GM19238 (cell line): ENCODE results near the gene HBS1L.

Experiments used
- DNase-seq: peaks from one replicate; pipeline ENCODE4 v3.0.0; 2011; ENCODE audit warnings: low spot score; ENCODE audit not compliant: insufficient read length

Gene HBS1L

DNA sequence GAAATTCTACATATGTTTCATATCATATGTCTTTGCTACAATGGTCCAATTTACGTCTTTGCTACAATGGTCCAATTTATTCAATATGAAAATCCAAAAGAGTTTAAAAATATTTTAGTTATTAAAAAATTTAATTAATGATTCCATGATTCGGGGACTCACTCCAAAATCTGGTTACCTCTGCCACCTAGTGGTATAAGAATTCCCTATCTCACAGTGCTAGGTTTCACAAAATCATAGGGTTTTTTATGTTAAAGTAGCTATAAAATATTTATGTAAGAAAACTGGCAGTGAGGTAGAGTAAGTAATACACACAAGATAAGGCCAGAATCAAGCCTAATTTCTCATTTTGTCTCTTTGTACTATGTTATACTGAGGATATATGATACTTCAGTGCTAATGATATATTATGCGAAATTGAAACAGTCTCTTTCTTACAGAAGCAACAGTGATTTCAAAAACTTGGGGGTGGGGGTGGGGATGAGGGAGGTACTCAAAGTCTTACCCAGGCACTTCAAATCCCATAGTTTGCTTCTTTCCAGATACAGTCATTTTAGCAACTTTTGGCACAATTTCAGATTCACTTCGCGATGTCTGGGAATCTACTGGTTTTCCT, 52.3 kb downstream of the HBS1L start:
- no peak for DNase-seq

- no peak for DNase-seq
Observed at GRCh38 chr6:134999107-134999506, 55.5 kb downstream of the HBS1L start.

DNA sequence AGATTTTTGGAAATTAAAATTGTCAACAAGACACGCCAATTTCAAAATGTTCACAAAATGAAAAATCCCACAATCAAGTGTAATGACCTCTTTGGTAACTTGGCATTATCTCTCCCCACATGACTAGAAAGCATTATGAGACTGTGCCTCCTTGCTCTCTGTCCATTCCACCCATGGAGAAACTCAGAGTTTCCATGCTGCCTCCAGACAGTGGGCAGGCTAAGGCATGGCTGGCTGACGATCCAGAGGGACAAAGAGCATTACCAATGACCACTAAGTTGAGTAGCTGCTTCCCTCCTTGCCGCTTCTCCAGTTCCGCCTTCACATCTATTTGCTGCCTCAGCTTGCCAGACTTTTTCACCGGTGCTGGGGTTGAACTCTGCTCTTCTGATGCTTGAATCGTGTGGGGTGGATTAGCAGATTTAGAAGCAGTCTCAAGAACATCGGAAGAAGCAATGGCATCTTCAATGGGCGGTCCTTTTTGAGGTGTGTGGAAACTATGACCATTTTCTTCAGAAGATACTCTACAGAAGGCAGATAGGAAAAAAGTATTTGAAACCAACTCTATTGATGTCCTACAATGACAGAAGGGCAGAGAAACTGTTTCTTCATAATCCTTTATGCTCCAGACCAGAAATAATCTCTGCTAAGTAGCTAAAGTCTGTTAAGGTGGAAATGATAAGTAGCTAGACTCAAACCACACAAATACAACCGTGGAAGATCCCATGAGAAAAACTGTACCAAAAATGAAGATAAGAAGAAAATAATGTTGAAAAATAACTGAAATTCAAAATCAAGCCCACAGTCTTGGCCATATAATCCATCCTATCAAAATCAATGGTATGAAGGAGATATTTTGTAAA, 57.3 kb downstream of the HBS1L start:
- no peak for DNase-seq

- DNase-seq = no peak
Observed at GRCh38 chr6:134995536-134995935, 59.1 kb downstream of the HBS1L start.

DNA sequence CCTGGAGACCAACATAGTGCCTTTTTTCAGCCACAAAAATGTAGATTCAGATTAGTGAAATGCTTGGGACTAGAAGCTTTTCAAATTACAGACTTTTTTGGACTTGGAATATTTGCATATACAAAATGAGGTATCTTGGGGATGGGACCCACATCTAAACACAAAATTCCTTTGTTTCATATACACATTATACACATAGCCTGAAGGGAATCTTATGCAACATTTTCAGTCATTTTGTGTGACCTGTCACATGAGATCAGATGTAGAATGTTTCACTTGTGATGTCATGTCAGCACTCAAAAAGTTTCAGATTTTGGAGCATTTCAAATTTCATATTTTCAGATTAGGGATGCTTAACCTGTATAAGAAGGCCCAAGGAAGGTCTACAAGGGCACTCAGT, 60.2 kb downstream of the HBS1L start:
- DNase-seq = no peak

DNA sequence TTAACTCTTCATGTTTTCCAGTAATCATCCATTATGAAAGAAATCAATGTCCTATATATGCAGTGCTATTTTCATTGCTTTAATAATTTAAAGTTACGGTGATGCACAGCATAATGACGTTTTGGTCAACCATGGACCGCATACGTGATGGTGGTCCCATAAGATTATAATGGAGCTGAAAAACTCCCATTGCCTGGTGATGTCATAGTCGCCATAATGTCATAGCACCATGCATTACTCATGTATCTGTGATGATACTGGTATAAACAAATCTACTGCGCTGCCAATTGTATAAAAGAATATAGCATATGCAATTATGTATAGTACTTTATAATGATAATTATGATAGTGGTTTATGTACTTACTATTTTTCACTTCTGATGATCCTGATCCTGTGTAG, 62.5 kb downstream of the HBS1L start:
- DNase-seq = no peak

DNA sequence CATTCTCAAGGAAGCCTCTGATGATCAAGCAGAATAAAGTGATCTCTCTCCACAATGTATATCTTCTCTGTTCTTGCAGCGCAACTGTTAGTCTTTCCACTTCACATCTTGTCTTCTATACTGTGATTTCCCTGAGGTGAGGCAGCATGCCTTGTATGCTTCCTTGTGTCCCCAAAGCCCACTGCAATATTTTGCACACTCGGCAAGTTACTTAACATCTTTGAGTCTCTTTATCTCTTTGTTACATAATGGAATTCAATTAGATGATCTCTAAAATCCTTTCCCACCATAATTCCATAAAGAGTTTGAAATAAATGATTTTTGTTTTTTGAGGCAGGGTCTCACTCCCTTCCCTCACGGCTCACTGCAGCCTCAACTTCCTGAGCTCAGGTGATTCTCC, 64.4 kb downstream of the HBS1L start:
- DNase-seq = no peak

DNA sequence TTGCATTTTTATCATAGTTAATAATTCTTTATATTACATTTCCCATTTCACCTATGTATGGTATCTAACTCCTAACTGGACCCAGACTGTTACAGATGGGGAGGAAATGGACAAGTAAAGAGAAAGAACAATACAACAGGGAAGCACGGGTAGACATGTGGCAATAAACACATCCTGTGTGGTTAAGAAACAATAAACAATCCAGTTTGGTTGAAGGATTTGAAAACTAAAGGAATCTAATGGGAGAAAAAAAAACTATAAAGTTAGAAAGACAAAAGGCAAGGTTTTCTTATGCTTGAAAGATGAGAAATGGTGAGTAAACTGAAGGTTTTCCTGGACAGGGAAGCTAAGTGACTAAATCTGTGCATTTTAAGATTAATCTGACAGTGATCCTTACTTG, 69.8 kb downstream of the HBS1L start:
- no peak for DNase-seq

GRCh38 chr6:134983823-134984222, 70.8 kb downstream of the HBS1L start:
- no peak for DNase-seq

- no peak for DNase-seq
Observed at GRCh38 chr6:134982161-134982560, 72.5 kb downstream of the HBS1L start.

GRCh38 chr6:134980846-134981245, 73.8 kb downstream of the HBS1L start:
- DNase-seq = no peak

DNA sequence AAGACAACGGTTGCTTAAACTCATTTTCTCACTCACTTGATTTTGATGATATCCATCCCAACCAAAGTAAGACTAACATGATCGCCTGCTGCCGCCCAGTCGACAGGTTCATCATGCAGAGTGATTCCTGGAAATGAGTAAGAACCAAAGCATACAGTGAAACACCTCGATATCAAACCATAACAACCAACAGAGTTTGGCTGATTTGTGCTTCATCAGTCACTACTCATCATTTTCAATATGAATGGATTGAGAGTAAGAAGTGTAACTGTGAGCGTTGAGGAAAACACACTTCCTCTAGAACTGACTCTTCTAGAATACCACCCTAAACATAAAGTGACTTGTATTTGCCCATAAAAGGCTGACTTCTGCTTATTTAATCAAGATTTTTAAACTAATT, 75.5 kb downstream of the HBS1L start:
- no peak for DNase-seq

GRCh38 chr6:134974370-134974769, 80.3 kb downstream of the HBS1L start:
- DNase-seq = no peak

DNA sequence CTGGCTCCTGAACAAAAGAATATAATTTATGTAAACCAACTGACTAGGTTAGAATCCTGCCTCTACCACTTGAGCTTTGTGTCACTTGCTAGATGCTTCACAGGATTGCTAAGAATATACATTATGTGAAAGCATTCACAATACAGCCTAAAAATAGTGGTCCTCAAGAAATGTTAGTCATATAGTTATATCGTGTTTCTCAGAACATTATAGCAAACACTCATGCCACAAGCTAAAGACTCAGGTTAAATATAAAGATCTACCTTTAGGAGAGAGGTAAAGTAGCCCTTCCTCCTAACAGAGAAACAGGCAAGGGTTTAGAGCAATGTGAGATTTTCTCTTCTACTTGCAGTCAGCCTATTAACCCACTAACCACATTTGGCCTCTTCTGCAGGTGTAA, 86.9 kb downstream of the HBS1L start:
- no peak for DNase-seq

GRCh38 chr6:134964451-134965203, 90.0 kb downstream of the HBS1L start:
- no peak for DNase-seq

DNA sequence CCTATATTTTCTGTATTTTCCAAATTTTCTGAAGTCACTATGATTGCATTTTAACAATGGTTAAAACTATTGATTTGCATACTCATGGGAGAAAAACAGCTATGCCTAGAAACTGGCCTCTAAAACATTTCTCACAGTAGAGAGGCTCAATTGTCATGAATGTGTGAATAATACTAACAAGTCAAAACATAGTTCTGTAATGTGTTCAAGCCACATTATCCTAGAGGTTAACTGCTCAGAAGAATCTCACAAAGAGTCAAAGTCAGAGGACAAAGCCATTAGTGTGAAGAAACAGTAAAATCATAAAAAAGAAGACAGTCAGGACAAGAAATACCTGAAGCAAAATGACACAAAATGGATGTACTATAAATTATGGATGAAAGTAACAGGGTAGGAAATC, 92.2 kb downstream of the HBS1L start:
- DNase-seq = no peak

DNA sequence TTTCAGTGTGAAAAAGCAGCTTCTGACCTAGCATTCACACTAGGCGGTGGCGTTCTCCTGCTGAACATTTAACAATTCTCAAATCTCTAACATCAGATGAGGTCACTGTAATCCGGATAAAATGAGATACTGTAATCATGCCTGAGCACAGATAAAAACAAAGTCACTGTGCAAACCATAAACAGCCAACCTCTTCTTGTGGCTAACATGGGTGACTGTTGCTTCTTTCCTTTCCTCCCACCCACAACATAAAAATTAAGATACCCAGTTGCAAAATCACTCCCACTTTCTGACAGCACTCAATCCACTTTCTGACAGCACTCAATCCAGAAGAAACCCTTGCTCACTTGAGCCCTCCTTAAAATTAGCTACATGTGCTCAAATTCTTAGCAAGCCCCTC, 93.3 kb downstream of the HBS1L start:
- DNase-seq = no peak

GRCh38 chr6:134959603-134960002, 95.0 kb downstream of the HBS1L start:
- no peak for DNase-seq

DNA sequence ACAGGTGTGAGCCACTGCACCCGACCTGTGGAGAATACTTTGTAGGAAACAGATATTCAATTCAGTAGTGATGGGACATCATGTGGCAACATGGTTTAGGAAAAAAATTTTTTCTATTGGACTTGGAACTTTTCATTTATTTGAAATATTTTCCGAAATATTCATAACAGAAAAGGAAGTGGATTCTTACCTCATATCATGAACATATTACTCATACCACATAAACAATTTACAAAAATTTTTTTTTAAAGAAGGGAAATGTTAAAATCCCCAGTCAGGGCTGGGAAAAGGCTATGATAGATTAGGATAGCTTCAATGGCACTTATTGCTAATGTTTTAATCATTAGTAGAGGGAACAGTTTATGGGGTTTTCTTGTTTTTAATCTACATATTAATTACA, 97.9 kb downstream of the HBS1L start:
- DNase-seq = no peak

- DNase-seq = no peak
Observed at GRCh38 chr6:134956032-134956431, 98.6 kb downstream of the HBS1L start.

DNA sequence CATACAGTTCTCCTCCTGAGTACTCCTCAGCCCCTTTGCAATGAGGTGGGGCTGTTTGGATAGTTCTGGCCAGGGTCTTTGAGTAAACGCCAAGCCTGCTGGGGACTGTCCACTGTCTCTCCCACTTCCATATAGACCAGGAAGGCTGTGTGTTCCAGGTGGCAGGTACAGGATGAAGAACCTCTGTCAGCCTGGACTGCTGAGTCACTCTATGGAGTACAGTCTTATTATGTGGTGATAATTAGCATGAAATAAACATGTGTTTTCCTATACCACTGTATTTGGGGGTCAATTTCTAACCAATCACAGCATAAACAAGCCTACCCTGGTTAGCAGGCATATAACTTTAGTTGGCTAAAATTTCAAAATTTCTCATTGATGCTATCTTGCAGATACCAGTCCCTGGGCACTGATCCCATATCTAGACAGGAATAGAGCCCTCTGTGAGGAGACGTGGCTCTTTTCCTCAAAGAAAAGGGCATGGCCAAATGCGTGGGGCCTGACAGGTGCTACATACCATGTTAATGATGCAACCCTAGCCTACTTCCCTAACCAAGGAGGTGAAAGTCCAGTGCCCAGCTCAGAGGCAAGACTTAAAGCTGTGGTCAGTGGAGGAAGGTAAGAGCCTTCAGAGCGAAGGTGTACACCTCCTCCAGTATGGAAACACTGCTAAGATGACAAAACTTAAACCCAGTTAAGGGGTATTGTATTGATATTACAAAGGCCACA, 100.2 kb downstream of the HBS1L start:
- DNase-seq = no peak
